Heart left ventricle (tissue), 13 donors: ENCODE results near the gene PRKAG2.

Source experiments
- POLR2A ChIP-seq, 2 donors: fragments of 450-650 bp; IDR thresholded peaks; one replicate each; pipeline ENCODE4 v1.6.1; 2017; ENCODE audit warnings: antibody characterized with exemption in 2 of 2, mild to moderate bottlenecking in 2 of 2, moderate library complexity in 2 of 2
- TF ChIP-seq, protein P1 (sequence below), 12 donors: fragments of 200-600 bp; sonication (generic) in 4 of 12; IDR thresholded peaks; one replicate each; pipeline versions ENCODE4 v1.5.0 to v1.8.0; 2018 to 2022; ENCODE audit warnings: antibody characterized with exemption in 12 of 12, mild to moderate bottlenecking in 5 of 12
- donor health status: ischemic (EF 13 %, LVEDD 7.1; RV severe dilation, severe dysfunction).
- donor health status: DM: no; HTN: yes; CAD: no.
- donor health status: DM: no; HTN: no; CAD: no.
- donor health status: ischemic (EF 25% LVEDD 6.9; RV normal size, moderate dysfunction).
- donor health status: ischemic (EF 25% LVEDD 5.7; RV mildly dilated, moderate dysfunction).
- donor health status: ischemic (EF 35%, LVEDD 5.7; RV mildly dilated, moderate dysfunction).
- donor health status: nonischemic (EF 11% LVEDD 7.7; RV severe dilation, severe dysfunction).
- donor health status: DM: yes; HTN: yes; CAD: no.
- donor health status: PGD.
- donor health status: ischemic (EF 29% LVEDD 5.4; RV normal size, mild dysfunction).
- donor health status: nonischemic (EF 23%, LVEDD 6.1; RV moderate dilation, normal function).

DNA sequence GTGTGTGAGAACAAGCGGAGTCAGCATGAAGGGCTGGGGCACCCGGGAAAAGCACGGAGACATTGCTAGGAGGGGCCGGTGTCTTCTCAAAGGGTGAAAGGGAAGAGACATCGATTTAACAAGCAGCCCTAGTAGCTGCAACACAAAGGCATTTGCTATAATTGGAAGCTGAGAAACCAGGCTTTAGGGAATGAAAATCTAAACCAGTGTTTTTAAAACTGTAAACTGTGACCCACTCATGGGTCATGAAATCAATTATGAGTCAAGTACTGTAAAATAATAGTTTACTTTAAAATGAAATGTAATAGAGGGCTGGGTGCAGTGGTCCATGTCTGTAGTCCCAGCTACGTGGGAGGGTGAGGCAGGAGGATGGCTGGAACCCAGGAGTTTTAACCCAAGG is 228.5 kb downstream of the PRKAG2 start:
- TF ChIP-seq, protein P1, sequence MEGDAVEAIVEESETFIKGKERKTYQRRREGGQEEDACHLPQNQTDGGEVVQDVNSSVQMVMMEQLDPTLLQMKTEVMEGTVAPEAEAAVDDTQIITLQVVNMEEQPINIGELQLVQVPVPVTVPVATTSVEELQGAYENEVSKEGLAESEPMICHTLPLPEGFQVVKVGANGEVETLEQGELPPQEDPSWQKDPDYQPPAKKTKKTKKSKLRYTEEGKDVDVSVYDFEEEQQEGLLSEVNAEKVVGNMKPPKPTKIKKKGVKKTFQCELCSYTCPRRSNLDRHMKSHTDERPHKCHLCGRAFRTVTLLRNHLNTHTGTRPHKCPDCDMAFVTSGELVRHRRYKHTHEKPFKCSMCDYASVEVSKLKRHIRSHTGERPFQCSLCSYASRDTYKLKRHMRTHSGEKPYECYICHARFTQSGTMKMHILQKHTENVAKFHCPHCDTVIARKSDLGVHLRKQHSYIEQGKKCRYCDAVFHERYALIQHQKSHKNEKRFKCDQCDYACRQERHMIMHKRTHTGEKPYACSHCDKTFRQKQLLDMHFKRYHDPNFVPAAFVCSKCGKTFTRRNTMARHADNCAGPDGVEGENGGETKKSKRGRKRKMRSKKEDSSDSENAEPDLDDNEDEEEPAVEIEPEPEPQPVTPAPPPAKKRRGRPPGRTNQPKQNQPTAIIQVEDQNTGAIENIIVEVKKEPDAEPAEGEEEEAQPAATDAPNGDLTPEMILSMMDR (IDR thresholded peaks at IDR 0.05) = no peak
- no peak for TF ChIP-seq POLR2A (IDR thresholded peaks at IDR 0.05)
